HUES64 (cell line): ENCODE data around the gene CNTFR. TPM values are rescaled to one million over a fixed set of nuclear protein-coding genes. Genes with fewer than 3 reads are reported as not detected.
"Not testable (repeated sequence)": the region's sequence is repeated elsewhere in the genome, so short reads cannot be mapped to it uniquely, and the experiment has no call there.

Source experiments
- H3K27ac ChIP-seq: 2 replicates; pipeline ENCODE4 v1.7.0; 2013; ENCODE audit warnings: low read depth, low read length, inconsistent platforms
- H3K27me3 ChIP-seq: 2 replicates; pipeline ENCODE4 v1.6.1; 2013; ENCODE audit warnings: mild to moderate bottlenecking, low read length; ENCODE audit not compliant: insufficient read depth
- H3K36me3 ChIP-seq: 2 replicates; pipeline ENCODE4 v1.6.1; 2013; ENCODE audit warnings: mild to moderate bottlenecking, low read length; ENCODE audit not compliant: insufficient read depth
- H3K4me1 ChIP-seq: 2 replicates; pipeline ENCODE4 v1.6.1; 2013; ENCODE audit warnings: mild to moderate bottlenecking, low read length, moderate library complexity; ENCODE audit not compliant: insufficient read depth
- H3K4me3 ChIP-seq: 2 replicates; pipeline ENCODE4 v1.5.1; 2013; ENCODE audit warnings: mild to moderate bottlenecking, low read length, moderate library complexity
- H3K9ac ChIP-seq: 2 replicates; pipeline ENCODE4 v1.6.1; 2013; ENCODE audit warnings: mild to moderate bottlenecking, low read depth, low read length
- H3K9me3 ChIP-seq: 2 replicates; pipeline ENCODE4 v1.6.1; 2013; ENCODE audit warnings: low read depth, low read length; ENCODE audit not compliant: insufficient read depth
- WGBS: fragments of 150-250, 120-280 bp; methylation state at CpG from one replicate; pipeline ENCODE4 v1.1.7; 2013; ENCODE audit warnings: missing lambda C conversion rate; 5-methylcytosine and 5-hydroxymethylcytosine counted together
- polyA plus RNA-seq, 2 experiments: library from polyadenylated mRNA; stranded (reverse); fragments of 50-300 nt; gene quantifications; one replicate each; pipeline ENCODE4 v1.2.3, GENCODE V29; 2013

Gene CNTFR, protein sequence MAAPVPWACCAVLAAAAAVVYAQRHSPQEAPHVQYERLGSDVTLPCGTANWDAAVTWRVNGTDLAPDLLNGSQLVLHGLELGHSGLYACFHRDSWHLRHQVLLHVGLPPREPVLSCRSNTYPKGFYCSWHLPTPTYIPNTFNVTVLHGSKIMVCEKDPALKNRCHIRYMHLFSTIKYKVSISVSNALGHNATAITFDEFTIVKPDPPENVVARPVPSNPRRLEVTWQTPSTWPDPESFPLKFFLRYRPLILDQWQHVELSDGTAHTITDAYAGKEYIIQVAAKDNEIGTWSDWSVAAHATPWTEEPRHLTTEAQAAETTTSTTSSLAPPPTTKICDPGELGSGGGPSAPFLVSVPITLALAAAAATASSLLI
- polyA plus RNA-seq (2013, experiment 1 of 2) = 26.9 TPM
- polyA plus RNA-seq (2013, experiment 2 of 2) = 48.1 TPM

DNA sequence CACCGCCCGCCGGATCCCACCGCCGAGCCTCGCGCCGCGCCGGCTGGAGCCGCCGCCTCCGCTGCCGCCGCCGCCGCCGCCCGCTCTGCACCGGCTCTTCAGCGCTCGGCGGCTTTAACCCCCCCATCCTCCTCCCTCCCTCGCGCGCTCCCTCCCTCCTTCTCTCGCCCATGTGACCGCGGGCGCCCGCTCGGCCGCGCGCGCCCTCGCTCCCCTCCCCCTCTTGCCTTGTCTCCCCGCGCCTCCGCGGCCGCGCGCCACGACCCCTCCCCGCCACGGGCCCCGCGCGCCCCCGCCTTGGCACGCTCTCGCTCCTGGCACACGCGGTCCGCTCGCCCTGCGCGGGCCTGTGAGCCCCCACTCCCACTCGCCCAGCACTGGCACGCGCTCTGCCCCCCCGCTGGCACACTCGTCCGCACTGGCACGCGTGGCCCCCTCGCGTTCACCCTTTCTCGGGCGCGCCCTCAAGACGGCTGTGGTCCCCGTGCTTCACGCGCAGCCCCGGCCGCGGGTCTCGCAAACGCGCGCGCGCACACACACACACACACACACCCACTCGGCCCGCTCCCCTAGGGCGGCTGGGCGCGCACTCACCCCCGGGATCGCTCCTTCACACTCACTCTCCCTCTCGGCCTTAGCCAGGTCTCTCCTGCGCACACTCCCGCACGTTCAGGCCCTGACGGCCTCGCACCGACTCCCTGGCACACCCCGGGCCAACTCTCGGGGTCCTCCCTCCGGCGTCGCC lies at the start of gene CNTFR:
TSS of gene CNTFR (minus strand) at position 89 of the 745 bp plus-strand sequence. CDS start 20,743 bp downstream, outside the sequence.
- WGBS = under 1% methylated on average over 104 of the region's 104 CpGs
- Histone ChIP-seq H3K36me3 (no peaks in the 10 kb centered on the region), H3K4me1 (peaks cover 37% of the 10 kb centered on the region), H3K27me3 (peaks cover 100% of the 10 kb centered on the region), H3K4me3 (peak within 1 kb of the TSS; percentile 56), H3K27ac (no peak within 1 kb of the TSS), H3K9me3 (no peaks in the 10 kb centered on the region), H3K9ac (peak within 1 kb of the TSS; percentile 21; the same call in 1 of the 2 replicates)

DNA sequence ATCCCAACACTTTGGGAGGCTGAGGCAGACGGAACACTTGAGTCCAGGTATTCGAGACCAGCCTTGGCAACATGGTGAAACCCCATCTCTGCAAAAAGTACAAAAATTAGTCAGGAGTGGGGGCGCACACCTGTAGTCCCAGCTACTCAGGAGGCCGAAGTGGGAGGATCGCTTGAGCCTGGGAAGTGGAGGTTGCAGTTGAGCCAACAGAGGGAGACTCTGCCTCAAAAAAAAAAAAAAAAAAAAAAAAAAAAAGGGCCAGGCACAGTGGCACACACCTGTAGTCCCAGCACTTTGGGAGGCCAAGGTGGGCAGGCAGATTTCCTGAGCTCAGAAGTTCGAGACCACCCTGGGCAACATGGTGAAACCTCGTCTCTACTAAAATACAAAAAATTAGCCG lies 49.8 kb upstream of the CNTFR start:
- H3K36me3 ChIP-seq, H3K4me1 ChIP-seq, H3K27ac ChIP-seq, H3K27me3 ChIP-seq, H3K9ac ChIP-seq, H3K4me3 ChIP-seq, H3K9me3 ChIP-seq: not testable (repeated sequence)
- WGBS = 93% methylated on average over 8 of the region's 8 CpGs

DNA sequence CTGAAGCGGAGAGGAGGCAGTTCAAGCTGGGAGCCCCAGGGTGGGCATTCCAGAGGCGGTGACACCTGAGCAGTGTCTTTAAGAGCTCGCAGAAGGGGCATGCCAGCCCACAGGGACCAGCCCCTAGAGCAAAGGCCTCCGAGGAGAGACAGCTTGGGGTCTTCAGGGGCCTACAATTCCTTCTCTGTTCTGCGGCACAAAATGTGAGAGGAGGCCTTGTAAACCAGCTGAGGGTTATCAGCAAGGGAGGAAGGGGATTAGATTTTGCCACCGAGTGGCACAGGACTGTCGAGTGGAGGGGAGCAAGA lies 48.6 kb upstream of the CNTFR start:
- Histone ChIP-seq H3K27ac (peak overlapping the region; percentile 55; the same call in 1 of the 2 replicates), H3K27me3 (peaks cover 10% of the 10 kb centered on the region), H3K36me3 (peaks cover 8% of the 10 kb centered on the region), H3K4me1 (peaks cover 8% of the 10 kb centered on the region; the same call in 1 of the 2 replicates), H3K9ac (no peak overlapping the region; the same call in 1 of the 2 replicates), H3K9me3 (no peaks in the 10 kb centered on the region), H3K4me3 (peak overlapping the region; percentile 74)
- WGBS = 22% methylated on average over 7 of the region's 7 CpGs

- Histone ChIP-seq H3K27me3 (peaks cover 12% of the 10 kb centered on the region), H3K36me3 (peaks cover 8% of the 10 kb centered on the region), H3K9me3 (no peaks in the 10 kb centered on the region), H3K4me3 (peak within 1 kb of the TSS; percentile 74), H3K4me1 (peaks cover 8% of the 10 kb centered on the region; the same call in 1 of the 2 replicates), H3K27ac (peak within 1 kb of the TSS; percentile 55), H3K9ac (peak within 1 kb of the TSS; percentile 74)
- WGBS = under 1% methylated on average over 74 of the region's 74 CpGs
Measured at GRCh38 chr9:34637356-34638137, 48.0 kb upstream of the CNTFR start, which contains the start of gene SIGMAR1. TSS of gene SIGMAR1 (minus strand) at chr9:34637787. CDS start at chr9:34637697, 90 bp downstream.

DNA sequence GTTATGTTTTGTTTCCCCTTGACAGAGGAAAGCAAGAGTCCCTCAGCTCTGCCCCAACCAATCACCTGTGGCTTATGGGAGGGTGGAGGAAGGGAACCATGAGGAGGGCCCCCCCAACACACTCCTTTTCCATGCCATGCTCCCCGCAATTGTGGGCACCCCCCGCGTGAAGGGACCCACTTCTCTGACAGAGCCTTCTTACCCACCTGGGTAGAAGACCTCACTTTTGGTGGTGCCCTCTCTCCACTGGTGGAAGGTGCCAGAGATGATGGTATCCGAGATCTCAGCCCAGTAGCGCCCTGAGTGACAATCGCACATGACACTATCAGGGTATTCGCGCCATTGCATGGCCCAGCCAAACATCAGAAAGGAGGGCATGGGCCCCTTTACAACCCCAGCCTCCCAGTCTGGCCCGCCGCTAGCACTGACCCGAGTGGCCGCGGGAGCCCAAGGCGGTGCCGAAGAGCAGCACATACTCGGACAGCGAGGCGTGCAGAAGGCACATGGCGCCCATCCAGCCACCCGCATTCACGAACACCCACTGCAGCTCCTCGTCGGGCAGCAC lies 47.3 kb upstream of the CNTFR start:
- Histone ChIP-seq H3K36me3 (peaks cover 8% of the 10 kb centered on the region), H3K27ac (no peak overlapping the region), H3K4me1 (peaks cover 8% of the 10 kb centered on the region; the same call in 1 of the 2 replicates), H3K27me3 (peaks cover 19% of the 10 kb centered on the region), H3K9ac (peak overlapping the region; percentile 74), H3K9me3 (no peaks in the 10 kb centered on the region), H3K4me3 (peak overlapping the region; percentile 74)
- 19% methylated on average over 23 of the region's 23 CpGs for WGBS

DNA sequence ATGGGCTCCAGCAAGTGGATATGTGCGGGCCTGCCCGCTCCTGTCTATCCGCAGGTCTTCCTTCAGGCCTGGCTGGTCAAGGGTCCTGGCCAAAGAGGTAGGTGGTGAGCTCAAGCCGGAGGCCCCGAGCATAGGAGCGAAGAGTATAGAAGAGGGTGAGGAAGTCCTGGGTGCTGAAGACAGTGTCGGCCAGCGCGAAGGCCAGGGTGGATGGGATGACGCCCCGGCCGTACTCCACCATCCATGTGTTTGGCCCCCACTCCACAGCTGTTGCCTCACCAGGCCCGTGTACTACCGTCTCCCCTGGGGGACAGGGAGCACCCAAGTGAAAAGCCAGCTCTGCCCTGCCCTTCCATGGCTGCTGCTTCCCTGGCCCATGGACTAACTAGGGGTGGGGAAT lies 46.0 kb upstream of the CNTFR start:
- H3K9ac ChIP-seq = no peak overlapping the region
- peaks cover 32% of the 10 kb centered on the region for H3K27me3 ChIP-seq
- H3K4me1 ChIP-seq = peaks cover 8% of the 10 kb centered on the region; the same call in 1 of the 2 replicates
- H3K9me3 ChIP-seq = no peaks in the 10 kb centered on the region
- no peak overlapping the region for H3K4me3 ChIP-seq
- peaks cover 8% of the 10 kb centered on the region for H3K36me3 ChIP-seq
- 94% methylated on average over 14 of the region's 14 CpGs for WGBS
- no peak overlapping the region for H3K27ac ChIP-seq

- H3K4me3 ChIP-seq = no peak overlapping the region
- WGBS = 90% methylated on average over 3 of the region's 3 CpGs
- H3K9me3 ChIP-seq = no peaks in the 10 kb centered on the region
- H3K9ac ChIP-seq = no peak overlapping the region
- no peak overlapping the region for H3K27ac ChIP-seq
- H3K36me3 ChIP-seq = peaks cover 8% of the 10 kb centered on the region
- H3K4me1 ChIP-seq = peaks cover 8% of the 10 kb centered on the region; the same call in 1 of the 2 replicates
- H3K27me3 ChIP-seq = peaks cover 41% of the 10 kb centered on the region
Measured at GRCh38 chr9:34634551-34635248, 45.2 kb upstream of the CNTFR start.

- Histone ChIP-seq H3K4me1 (peaks cover 8% of the 10 kb centered on the region; the same call in 1 of the 2 replicates), H3K9ac (no peak overlapping the region), H3K36me3 (peaks cover 8% of the 10 kb centered on the region), H3K27me3 (peaks cover 46% of the 10 kb centered on the region), H3K4me3 (no peak overlapping the region), H3K27ac (no peak overlapping the region), H3K9me3 (no peaks in the 10 kb centered on the region)
- 29% methylated on average over 3 of the region's 3 CpGs for WGBS
Measured at GRCh38 chr9:34633851-34634550, 44.5 kb upstream of the CNTFR start.

- H3K9ac ChIP-seq = no peak overlapping the region
- no peak overlapping the region for H3K27ac ChIP-seq
- H3K36me3 ChIP-seq = peaks cover 8% of the 10 kb centered on the region
- peaks cover 4% of the 10 kb centered on the region; the same call in 1 of the 2 replicates for H3K4me1 ChIP-seq
- H3K4me3 ChIP-seq = no peak overlapping the region
- H3K9me3 ChIP-seq = no peaks in the 10 kb centered on the region
- WGBS = 63% methylated on average over 5 of the region's 5 CpGs
- H3K27me3 ChIP-seq = peaks cover 54% of the 10 kb centered on the region
Measured at GRCh38 chr9:34633166-34633565, 43.6 kb upstream of the CNTFR start.
